Immature natural killer cell (primary cell): ENCODE data around the gene PTGES. TPM values are rescaled to one million over a fixed set of nuclear protein-coding genes. Genes with fewer than 3 reads are reported as not detected.
A peak's percentile ranks its signal among the peaks of the same experiment; 100 is the strongest.
"Not testable (repeated sequence)": the region's sequence is repeated elsewhere in the genome, so short reads cannot be mapped to it uniquely, and the experiment has no call there.

Source experiments
- DNase-seq, 3 donors: peaks; one replicate each; pipeline ENCODE4 v3.0.0; 2022; ENCODE audit warnings: mixed read lengths in 1 of 3
- H3K27ac Mint-ChIP-seq, 6 donors: one replicate each; pipeline ENCODE4 v1.8.0; 2020; ENCODE audit warnings: mixed read lengths in 6 of 6, mild to moderate bottlenecking in 5 of 6, inconsistent platforms in 4 of 6, moderate library complexity in 3 of 6
- H3K27me3 Mint-ChIP-seq, 3 donors: one replicate each; pipeline ENCODE4 v1.8.0; 2020 to 2021; ENCODE audit warnings: low read depth in 3 of 3, mild to moderate bottlenecking in 3 of 3, mixed read lengths in 3 of 3, moderate library complexity in 3 of 3, inconsistent platforms in 1 of 3
- H3K36me3 Mint-ChIP-seq, 3 donors: one replicate each; pipeline ENCODE4 v1.8.0; 2020; ENCODE audit warnings: mixed read lengths in 3 of 3, inconsistent platforms in 2 of 3, mild to moderate bottlenecking in 2 of 3
- H3K4me1 Mint-ChIP-seq, 2 donors: one replicate each; pipeline ENCODE4 v1.8.0; 2020; ENCODE audit warnings: inconsistent platforms in 2 of 2, mild to moderate bottlenecking in 2 of 2, mixed read lengths in 2 of 2, moderate library complexity in 1 of 2
- H3K4me3 Mint-ChIP-seq, 5 donors: one replicate each; pipeline ENCODE4 v1.8.0; 2020; ENCODE audit warnings: mild to moderate bottlenecking in 5 of 5, mixed read lengths in 5 of 5, inconsistent platforms in 3 of 5, moderate library complexity in 3 of 5
- H3K9me3 Mint-ChIP-seq, 6 donors: one replicate each; pipeline ENCODE4 v1.8.0; 2020; ENCODE audit warnings: mild to moderate bottlenecking in 6 of 6, mixed read lengths in 6 of 6, inconsistent platforms in 4 of 6, moderate library complexity in 3 of 6
- polyA plus RNA-seq, 3 donors: library from polyadenylated mRNA; unstranded; fragments of 300-500 nt; fragmentation: Illumina TruSeq; gene quantifications; one replicate each; pipeline ENCODE4 v1.2.3, GENCODE V29; 2021

Gene PTGES
- polyA plus RNA-seq, result not detected

GRCh38 chr9:129752900-129753729 lies at the start of gene PTGES:
Gene PTGES (minus strand): TSS chr9:129753042. CDS start chr9:129753012, 30 bp downstream.
- Mint-ChIP-seq H3K9me3 (no peaks in the 10 kb centered on the region), H3K4me3 (no peak within 1 kb of the TSS), H3K4me1 (peaks cover 0 to 4% of the 10 kb centered on the region in 2 donors), H3K27ac (no peak within 1 kb of the TSS), H3K36me3 (no peaks in the 10 kb centered on the region), H3K27me3 (peaks cover 0 to 9% (median 0%) of the 10 kb centered on the region in 3 donors)
- DNase-seq, result peak in 1 of 3 donors; percentile 15

GRCh38 chr9:129801504-129801903 lies 48.7 kb upstream of the PTGES start:
- peaks cover 27% of the 10 kb centered on the region in 2 donors for H3K4me1 Mint-ChIP-seq
- H3K36me3 Mint-ChIP-seq, result peaks cover 4 to 9% (median 4%) of the 10 kb centered on the region in 3 donors
- H3K27me3 Mint-ChIP-seq, result peaks cover 3 to 10% (median 4%) of the 10 kb centered on the region in 3 donors
- H3K9me3 Mint-ChIP-seq, result no peaks in the 10 kb centered on the region
- peak overlapping the region; percentile 54 to 94 (median 69) for H3K4me3 Mint-ChIP-seq
- DNase-seq, result no peak
- peak overlapping the region in 5 of 6 donors; percentile 55 to 68 (median 65) for H3K27ac Mint-ChIP-seq

GRCh38 chr9:129798973-129799372 lies 46.1 kb upstream of the PTGES start:
- H3K9me3 Mint-ChIP-seq, result no peaks in the 10 kb centered on the region
- H3K27me3 Mint-ChIP-seq, result peaks cover 3 to 11% (median 5%) of the 10 kb centered on the region in 3 donors
- peaks cover 10 to 12% of the 10 kb centered on the region in 2 donors for H3K4me1 Mint-ChIP-seq
- DNase-seq, result no peak
- no peaks in the 10 kb centered on the region for H3K36me3 Mint-ChIP-seq
- no peak overlapping the region for H3K4me3 Mint-ChIP-seq
- peak overlapping the region in 1 of 6 donors; percentile 5 for H3K27ac Mint-ChIP-seq

GRCh38 chr9:129796029-129796428 lies 43.2 kb upstream of the PTGES start:
- DNase-seq, H3K36me3 Mint-ChIP-seq, H3K4me1 Mint-ChIP-seq, H3K4me3 Mint-ChIP-seq, H3K9me3 Mint-ChIP-seq, H3K27me3 Mint-ChIP-seq: not testable (repeated sequence)
- peak overlapping the region in 1 of 6 donors; percentile 8 for H3K27ac Mint-ChIP-seq

- H3K4me3 Mint-ChIP-seq, result no peak overlapping the region
Measured at GRCh38 chr9:129794549-129794948, 41.7 kb upstream of the PTGES start.

GRCh38 chr9:129786481-129786880 lies 33.6 kb upstream of the PTGES start:
- no peaks in the 10 kb centered on the region for H3K9me3 Mint-ChIP-seq
- H3K4me1 Mint-ChIP-seq, result peaks cover 5 to 6% of the 10 kb centered on the region in 2 donors
- no peak overlapping the region for H3K4me3 Mint-ChIP-seq
- no peaks in the 10 kb centered on the region for H3K36me3 Mint-ChIP-seq
- peaks cover 5 to 6% (median 6%) of the 10 kb centered on the region in 3 donors for H3K27me3 Mint-ChIP-seq
- H3K27ac Mint-ChIP-seq, result no peak overlapping the region
- DNase-seq, result no peak

More at GRCh38 chr9:129794549-129794948, 41.7 kb upstream of the PTGES start:
- no peak for DNase-seq
- Mint-ChIP-seq H3K36me3 (no peaks in the 10 kb centered on the region), H3K4me1 (peaks cover 5 to 6% of the 10 kb centered on the region in 2 donors), H3K9me3 (no peaks in the 10 kb centered on the region), H3K27ac (no peak overlapping the region), H3K27me3 (peaks cover 3 to 7% (median 4%) of the 10 kb centered on the region in 3 donors)

- Mint-ChIP-seq H3K27me3 (peaks cover 5 to 8% (median 6%) of the 10 kb centered on the region in 3 donors), H3K9me3 (no peaks in the 10 kb centered on the region), H3K4me3 (no peak overlapping the region), H3K36me3 (no peaks in the 10 kb centered on the region), H3K4me1 (peaks cover 5 to 6% of the 10 kb centered on the region in 2 donors), H3K27ac (no peak overlapping the region)
- no peak for DNase-seq
Measured at GRCh38 chr9:129785866-129786265, 33.0 kb upstream of the PTGES start.

- H3K4me1 Mint-ChIP-seq, H3K9me3 Mint-ChIP-seq, H3K4me3 Mint-ChIP-seq, H3K36me3 Mint-ChIP-seq, H3K27me3 Mint-ChIP-seq, DNase-seq, H3K27ac Mint-ChIP-seq: not testable (repeated sequence)
Measured at GRCh38 chr9:129784970-129785369, 32.1 kb upstream of the PTGES start.

- DNase-seq, result peak; percentile 64 to 73 (median 67)
- H3K27ac Mint-ChIP-seq, result peak overlapping the region in 2 of 6 donors; percentile 2 to 8
- peaks cover 3 to 10% (median 8%) of the 10 kb centered on the region in 3 donors for H3K27me3 Mint-ChIP-seq
- no peak overlapping the region for H3K4me3 Mint-ChIP-seq
- no peaks in the 10 kb centered on the region for H3K9me3 Mint-ChIP-seq
- H3K4me1 Mint-ChIP-seq, result no peaks in the 10 kb centered on the region
- H3K36me3 Mint-ChIP-seq, result no peaks in the 10 kb centered on the region
Measured at GRCh38 chr9:129783516-129784361, 30.9 kb upstream of the PTGES start.

- Mint-ChIP-seq H3K36me3 (no peaks in the 10 kb centered on the region), H3K27me3 (peaks cover 9 to 15% (median 12%) of the 10 kb centered on the region in 3 donors), H3K4me3 (no peak overlapping the region), H3K4me1 (peaks cover 9 to 10% of the 10 kb centered on the region in 2 donors), H3K9me3 (no peaks in the 10 kb centered on the region), H3K27ac (no peak overlapping the region)
- DNase-seq, result no peak
Measured at GRCh38 chr9:129781981-129782380, 29.1 kb upstream of the PTGES start.

- Mint-ChIP-seq H3K27me3 (peaks cover 8 to 12% (median 9%) of the 10 kb centered on the region in 3 donors), H3K4me1 (peaks cover 15 to 17% of the 10 kb centered on the region in 2 donors), H3K4me3 (no peak overlapping the region)
Measured at GRCh38 chr9:129781131-129781530, 28.3 kb upstream of the PTGES start.

GRCh38 chr9:129779560-129780190 lies 26.8 kb upstream of the PTGES start:
- H3K4me1 Mint-ChIP-seq, result peaks cover 15 to 17% of the 10 kb centered on the region in 2 donors
- DNase-seq, result no peak
- H3K9me3 Mint-ChIP-seq, result no peaks in the 10 kb centered on the region
- H3K36me3 Mint-ChIP-seq, result no peaks in the 10 kb centered on the region
- H3K27me3 Mint-ChIP-seq, result peaks cover 8 to 12% (median 9%) of the 10 kb centered on the region in 3 donors
- H3K27ac Mint-ChIP-seq, result peak overlapping the region in 2 of 6 donors; percentile 30 to 64
- no peak overlapping the region for H3K4me3 Mint-ChIP-seq

More at GRCh38 chr9:129781131-129781530, 28.3 kb upstream of the PTGES start:
- no peak overlapping the region for H3K27ac Mint-ChIP-seq
- no peaks in the 10 kb centered on the region for H3K36me3 Mint-ChIP-seq
- no peak for DNase-seq
- no peaks in the 10 kb centered on the region for H3K9me3 Mint-ChIP-seq

- Mint-ChIP-seq H3K4me1 (peaks cover 22 to 24% of the 10 kb centered on the region in 2 donors), H3K27ac (no peak overlapping the region), H3K9me3 (peaks cover 0 to 2% (median 0%) of the 10 kb centered on the region in 6 donors), H3K36me3 (no peaks in the 10 kb centered on the region), H3K27me3 (peaks cover 6 to 15% (median 9%) of the 10 kb centered on the region in 3 donors), H3K4me3 (no peak overlapping the region)
- DNase-seq, result no peak
Measured at GRCh38 chr9:129778469-129778868, 25.6 kb upstream of the PTGES start.
